Right atrium auricular region (tissue), 2 donors: ENCODE results near the gene PKDREJ. TPM values are rescaled to one million over a fixed set of nuclear protein-coding genes. Genes with fewer than 3 reads are reported as not detected.

Experiments
- DNase-seq: peaks from one replicate; pipeline ENCODE4 v3.0.0-alpha.2; 2019; ENCODE audit warnings: low spot score
- H3K27ac ChIP-seq, 2 donors: fragments of 200-600 bp; sonication (generic); 1 replicate in 1 of 2; 2 replicates in 1 of 2; pipeline ENCODE4 v1.5.1; 2016 to 2019
- H3K27me3 ChIP-seq, 2 donors: fragments of 200-600 bp; sonication (generic); one replicate each; pipeline versions ENCODE4 v1.5.1 to v1.6.0; 2017 to 2019
- H3K36me3 ChIP-seq: fragments of 200-600 bp; sonication (generic); one replicate; pipeline ENCODE4 v1.5.1; 2016
- H3K4me1 ChIP-seq, 2 donors: fragments of 200-600 bp; sonication (generic); one replicate each; pipeline versions ENCODE4 v1.5.1 to v1.6.0; 2017 to 2019
- H3K4me3 ChIP-seq, 2 donors: fragments of 200-600 bp; sonication (generic); 1 replicate in 1 of 2; 2 replicates in 1 of 2; pipeline ENCODE4 v1.5.1; 2017 to 2019; ENCODE audit warnings: mild to moderate bottlenecking in 1 of 2, moderate library complexity in 1 of 2
- H3K9me3 ChIP-seq, 2 donors: fragments of 200-600 bp; sonication (generic); one replicate each; pipeline ENCODE4 v1.5.1; 2019
- CTCF ChIP-seq, 2 donors: fragments of 200-600 bp; sonication (generic); IDR thresholded peaks; one replicate each; pipeline ENCODE4 v1.5.1; 2019; ENCODE audit warnings: antibody characterized with exemption in 2 of 2
- total RNA-seq, 2 donors: library from RNA; depleted of rRNA; stranded (reverse); fragments of >200 nt; gene quantifications; one replicate each; pipeline ENCODE4 v1.1.0, GENCODE V29; 2016

PKDREJ gene
- total RNA-seq, 2 donors from 2014 or later: 0.04 to 0.07 TPM

- Histone ChIP-seq H3K4me3 (no peak overlapping the region), H3K4me1 (no peaks in the 10 kb centered on the region), H3K36me3 (peaks cover 38% of the 10 kb centered on the region), H3K9me3 (peaks cover 0 to 20% of the 10 kb centered on the region in 2 donors), H3K27me3 (no peaks in the 10 kb centered on the region), H3K27ac (no peak overlapping the region)
- no peak for DNase-seq
- no peak for TF ChIP-seq CTCF (IDR thresholded peaks at IDR 0.05)
Measured at GRCh38 chr22:46212195-46212594, 50.9 kb downstream of the PKDREJ start.

GRCh38 chr22:46209262-46209661 is 53.9 kb downstream of the PKDREJ start:
- no peak for TF ChIP-seq CTCF (IDR thresholded peaks at IDR 0.05)
- Histone ChIP-seq H3K36me3 (peaks cover 21% of the 10 kb centered on the region), H3K27me3 (no peaks in the 10 kb centered on the region), H3K9me3 (peaks cover 0 to 20% of the 10 kb centered on the region in 2 donors), H3K4me1 (no peaks in the 10 kb centered on the region), H3K4me3 (no peak overlapping the region), H3K27ac (no peak overlapping the region)
- no peak for DNase-seq

Other genes with a start within 250 kb of the PKDREJ start
- 10 to 100 TPM; 48.4 to 67.1 TPM for gene PPARA, start 112.8 kb downstream of the PKDREJ start, total RNA-seq
- gene CDPF1, start 13.1 kb downstream of the PKDREJ start, total RNA-seq: 10 to 100 TPM in 1 of 2 donors, 1 to 10 TPM in 1; 9.7 to 11.9 TPM
- gene TTC38, start 4.7 kb upstream of the PKDREJ start, total RNA-seq: 10 to 100 TPM; 22.6 to 41.7 TPM
- under 1 TPM; 0.16 to 0.63 TPM for gene GTSE1, start 33.5 kb upstream of the PKDREJ start, total RNA-seq
- 10 to 100 TPM; 22.2 to 22.4 TPM for gene TRMU, start 72.4 kb upstream of the PKDREJ start, total RNA-seq